Measurements from ENCODE around the gene DYNC1H1.
"Not testable (repeated sequence)": the region's sequence is repeated elsewhere in the genome, so short reads cannot be mapped to it uniquely, and the experiment has no call there.

The DYNC1H1 gene

DNA sequence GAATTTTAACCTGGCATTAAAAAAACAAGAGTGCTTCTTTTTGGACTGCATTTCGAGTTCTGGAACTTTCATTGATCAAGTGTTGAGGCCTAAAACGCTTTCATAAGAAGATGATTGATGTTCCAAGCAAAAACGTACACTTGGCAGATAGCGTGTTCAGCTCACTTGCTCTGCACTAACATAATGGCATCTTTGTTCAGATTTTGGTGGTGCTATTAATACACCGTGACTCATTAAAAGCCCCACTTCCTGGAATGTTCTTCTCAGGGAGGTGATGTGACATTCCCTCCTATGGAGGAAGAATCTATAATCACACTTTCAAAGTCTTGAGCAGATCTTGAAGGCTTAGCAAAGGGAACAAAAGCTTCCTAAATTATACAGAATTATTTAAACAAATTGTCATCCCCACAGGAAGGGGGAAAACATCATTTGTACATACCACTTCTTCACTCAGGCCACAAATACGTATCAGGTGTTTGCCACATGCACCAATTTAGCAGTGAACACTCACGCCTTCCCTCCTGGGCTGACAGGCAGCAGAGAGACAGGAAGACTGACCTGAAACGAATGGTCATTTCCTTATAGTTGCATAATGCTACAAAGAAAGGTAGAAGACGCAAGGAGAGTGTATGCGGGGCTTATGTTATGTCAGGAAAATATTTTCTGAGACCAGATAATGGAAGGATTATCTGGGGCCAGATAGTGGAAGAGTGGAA lies 107.1 kb downstream of the DYNC1H1 start:
- no peak overlapping the region for H3K4me3 Mint-ChIP-seq
- H3K4me1 Mint-ChIP-seq, result peaks cover 13% of the 10 kb centered on the region
- no peaks in the 10 kb centered on the region for H3K27me3 Mint-ChIP-seq
- no peak overlapping the region for H3K27ac Mint-ChIP-seq
- DNase-seq (no peak), ATAC-seq (peak; percentile 37)
- no peaks in the 10 kb centered on the region for H3K9me3 Mint-ChIP-seq

DNA sequence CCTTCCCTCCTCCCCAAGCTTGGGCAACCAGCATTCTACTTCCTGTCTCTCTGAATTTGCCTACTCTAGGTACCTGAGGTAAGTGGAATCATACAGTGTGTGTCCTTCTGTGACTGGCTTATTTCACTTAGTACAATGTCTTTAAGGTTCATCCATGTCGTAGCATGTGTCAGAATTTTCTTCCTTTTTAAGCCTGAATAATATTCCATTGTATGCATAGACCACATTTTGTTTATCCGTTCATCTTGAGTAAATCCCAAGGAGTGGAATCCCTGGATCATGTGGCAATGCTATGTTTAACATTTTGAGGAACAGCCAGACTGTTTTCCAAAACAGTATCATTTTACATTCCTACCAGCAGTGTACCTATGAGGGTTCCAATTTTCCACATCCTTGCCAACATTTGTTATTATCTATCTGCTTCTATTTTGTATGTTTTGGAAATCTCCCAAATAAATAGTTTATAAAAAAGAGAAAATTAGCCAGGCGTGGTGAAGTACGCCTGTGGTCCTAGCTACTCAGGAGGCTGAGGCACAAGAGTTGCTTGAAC lies 110.1 kb downstream of the DYNC1H1 start:
- DNase-seq, result no peak
- Mint-ChIP-seq H3K9me3 (no peaks in the 10 kb centered on the region), H3K4me3 (no peak overlapping the region), H3K4me1 (peaks cover 15% of the 10 kb centered on the region), H3K27me3 (no peaks in the 10 kb centered on the region), H3K27ac (no peak overlapping the region)
- no peak for ATAC-seq

DNA sequence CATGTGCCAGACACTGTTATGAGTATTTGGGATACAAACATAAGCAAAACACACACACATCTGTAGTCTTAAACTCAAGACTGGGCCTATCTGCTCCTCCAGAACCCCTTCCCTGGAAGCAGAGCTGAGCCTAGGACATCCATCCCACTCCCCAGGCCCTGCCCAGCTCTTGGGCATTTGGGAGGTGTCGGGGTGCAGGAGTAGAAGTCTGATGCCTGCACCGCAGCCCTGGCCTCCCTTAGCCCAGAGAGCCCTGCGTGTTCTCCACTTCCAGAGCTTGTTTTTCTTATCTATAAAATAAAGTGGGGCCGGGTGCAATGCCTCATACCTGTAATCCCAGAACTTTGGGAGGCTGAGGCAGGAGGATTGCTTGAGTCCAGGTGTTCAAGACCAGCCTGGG lies 110.8 kb downstream of the DYNC1H1 start:
- Mint-ChIP-seq H3K4me3 (no peak overlapping the region), H3K27me3 (no peaks in the 10 kb centered on the region), H3K27ac (no peak overlapping the region), H3K9me3 (no peaks in the 10 kb centered on the region), H3K4me1 (peaks cover 15% of the 10 kb centered on the region)
- no peak for DNase-seq
- no peak for ATAC-seq

GRCh38 chr14:102077382-102077709 lies 113.0 kb downstream of the DYNC1H1 start:
- DNase-seq, result no peak
- H3K27ac Mint-ChIP-seq, result peak overlapping the region in 1 of 2 donors; percentile 83

DNA sequence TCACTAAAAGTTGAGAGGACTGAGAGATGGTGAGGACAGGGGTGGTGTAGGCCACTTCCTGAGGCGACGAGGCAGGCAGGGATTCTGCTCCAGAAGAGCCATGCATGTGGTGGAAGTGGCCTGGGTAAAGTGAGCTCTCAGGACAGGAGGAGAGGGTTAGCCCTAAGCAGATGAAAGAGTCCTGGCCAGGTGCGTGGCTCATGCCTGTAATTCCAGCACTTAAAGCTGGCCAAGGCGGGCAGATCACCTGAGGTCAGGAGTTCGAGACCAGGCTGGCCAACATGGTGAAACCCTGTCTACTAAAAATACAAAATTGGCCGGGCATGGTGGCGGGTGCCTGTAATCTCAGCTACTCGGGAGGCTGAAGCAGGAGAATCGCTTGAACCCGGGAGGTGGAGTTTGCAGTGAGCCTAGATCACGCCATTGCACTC lies 114.0 kb downstream of the DYNC1H1 start:
- Mint-ChIP-seq H3K4me3 (peak overlapping the region in 1 of 2 donors; percentile 18), H3K27ac (peak overlapping the region in 1 of 2 donors; percentile 84), H3K4me1 (peaks cover 38% of the 10 kb centered on the region)
- DNase-seq, H3K27me3 Mint-ChIP-seq, ATAC-seq, H3K9me3 Mint-ChIP-seq: not testable (repeated sequence)

More at GRCh38 chr14:102077382-102077709, 113.0 kb downstream of the DYNC1H1 start:
- Mint-ChIP-seq H3K4me1 (peaks cover 27% of the 10 kb centered on the region), H3K9me3 (no peaks in the 10 kb centered on the region), H3K27me3 (no peaks in the 10 kb centered on the region), H3K4me3 (no peak overlapping the region)
- ATAC-seq, result peak; percentile 64

- Mint-ChIP-seq H3K4me3 (no peak overlapping the region), H3K9me3 (no peaks in the 10 kb centered on the region), H3K27ac (peak overlapping the region; percentile 5 to 65), H3K4me1 (peaks cover 45% of the 10 kb centered on the region), H3K27me3 (no peaks in the 10 kb centered on the region)
- ATAC-seq, result no peak
- DNase-seq, result no peak
Measured at GRCh38 chr14:102078831-102079699, 114.7 kb downstream of the DYNC1H1 start.

GRCh38 chr14:102079700-102079979 lies 115.3 kb downstream of the DYNC1H1 start:
- Mint-ChIP-seq H3K27ac (no peak overlapping the region), H3K4me3 (no peak overlapping the region), H3K4me1 (peaks cover 50% of the 10 kb centered on the region), H3K27me3 (no peaks in the 10 kb centered on the region), H3K9me3 (no peaks in the 10 kb centered on the region)
- DNase-seq, result no peak
- ATAC-seq, result no peak

- no peaks in the 10 kb centered on the region for H3K27me3 Mint-ChIP-seq
- no peak for ATAC-seq
- H3K27ac Mint-ChIP-seq, result peak overlapping the region; percentile 61 to 63
- H3K4me3 Mint-ChIP-seq, result no peak overlapping the region
- H3K9me3 Mint-ChIP-seq, result no peaks in the 10 kb centered on the region
- peaks cover 58% of the 10 kb centered on the region for H3K4me1 Mint-ChIP-seq
- no peak for DNase-seq
Measured at GRCh38 chr14:102080183-102081080, 116.1 kb downstream of the DYNC1H1 start.

DNA sequence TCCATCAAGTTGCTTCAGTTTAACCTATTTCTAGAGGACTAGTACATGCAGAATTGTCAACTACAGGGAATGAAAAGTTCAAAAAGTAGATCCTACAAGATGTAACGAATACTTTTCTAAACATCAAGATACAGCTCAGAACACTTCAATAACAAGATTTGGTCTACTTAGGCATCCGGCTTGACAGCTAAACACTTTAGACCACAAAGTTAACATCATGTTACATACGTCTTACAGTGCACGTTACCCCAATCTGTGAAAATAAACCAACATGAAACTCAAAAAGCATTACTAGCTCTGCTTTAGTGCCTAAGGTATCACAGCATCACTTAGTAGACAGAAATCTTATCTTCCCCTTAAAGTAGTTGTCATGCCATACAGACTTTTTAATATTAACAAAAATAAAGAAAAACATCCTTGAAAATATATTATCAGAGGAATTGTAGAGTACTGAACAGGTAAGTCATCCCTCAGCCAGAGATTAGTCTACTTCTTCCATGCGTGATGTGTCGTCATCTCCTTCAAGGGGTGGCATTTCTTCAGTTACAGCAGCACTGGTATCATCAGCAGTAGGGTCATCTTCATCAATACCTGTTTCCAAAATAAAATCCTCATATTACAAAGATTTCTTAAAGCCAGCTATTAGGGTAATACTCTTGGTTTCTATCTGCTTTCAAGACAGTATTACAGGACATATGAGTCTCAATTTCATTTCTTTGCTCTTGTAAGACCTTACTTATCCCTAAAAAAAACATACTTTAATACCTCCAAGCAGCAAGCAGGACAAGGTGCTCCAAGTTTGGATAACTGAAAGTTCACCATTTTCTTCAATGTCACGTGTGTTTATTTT lies 117.1 kb downstream of the DYNC1H1 start:
- ATAC-seq (no peak), DNase-seq (no peak)
- H3K4me1 Mint-ChIP-seq, result peaks cover 66% of the 10 kb centered on the region
- H3K27me3 Mint-ChIP-seq, result no peaks in the 10 kb centered on the region
- peak overlapping the region; percentile 37 to 93 for H3K4me3 Mint-ChIP-seq
- peak overlapping the region in 1 of 2 donors; percentile 63 for H3K27ac Mint-ChIP-seq
- H3K9me3 Mint-ChIP-seq, result no peaks in the 10 kb centered on the region

GRCh38 chr14:102084522-102084921 lies 120.1 kb downstream of the DYNC1H1 start:
- not testable (repeated sequence) for H3K9me3 Mint-ChIP-seq, ATAC-seq, H3K27me3 Mint-ChIP-seq, DNase-seq
- H3K4me1 Mint-ChIP-seq, result peaks cover 76% of the 10 kb centered on the region
- peak overlapping the region; percentile 68 to 93 for H3K4me3 Mint-ChIP-seq
- peak overlapping the region; percentile 88 for H3K27ac Mint-ChIP-seq

GRCh38 chr14:102084931-102085330 lies 120.6 kb downstream of the DYNC1H1 start:
- no peaks in the 10 kb centered on the region for H3K27me3 Mint-ChIP-seq
- no peak for DNase-seq
- no peaks in the 10 kb centered on the region for H3K9me3 Mint-ChIP-seq

GRCh38 chr14:102085488-102085887 lies 121.1 kb downstream of the DYNC1H1 start:
- DNase-seq (no peak), ATAC-seq (no peak)
- H3K27me3 Mint-ChIP-seq, result no peaks in the 10 kb centered on the region

More at GRCh38 chr14:102084931-102085330, 120.6 kb downstream of the DYNC1H1 start:
- H3K27ac Mint-ChIP-seq, result peak overlapping the region in 1 of 2 donors; percentile 88
- H3K4me3 Mint-ChIP-seq, result peak overlapping the region; percentile 68 to 93
- no peak for ATAC-seq
- peaks cover 80% of the 10 kb centered on the region for H3K4me1 Mint-ChIP-seq

DNA sequence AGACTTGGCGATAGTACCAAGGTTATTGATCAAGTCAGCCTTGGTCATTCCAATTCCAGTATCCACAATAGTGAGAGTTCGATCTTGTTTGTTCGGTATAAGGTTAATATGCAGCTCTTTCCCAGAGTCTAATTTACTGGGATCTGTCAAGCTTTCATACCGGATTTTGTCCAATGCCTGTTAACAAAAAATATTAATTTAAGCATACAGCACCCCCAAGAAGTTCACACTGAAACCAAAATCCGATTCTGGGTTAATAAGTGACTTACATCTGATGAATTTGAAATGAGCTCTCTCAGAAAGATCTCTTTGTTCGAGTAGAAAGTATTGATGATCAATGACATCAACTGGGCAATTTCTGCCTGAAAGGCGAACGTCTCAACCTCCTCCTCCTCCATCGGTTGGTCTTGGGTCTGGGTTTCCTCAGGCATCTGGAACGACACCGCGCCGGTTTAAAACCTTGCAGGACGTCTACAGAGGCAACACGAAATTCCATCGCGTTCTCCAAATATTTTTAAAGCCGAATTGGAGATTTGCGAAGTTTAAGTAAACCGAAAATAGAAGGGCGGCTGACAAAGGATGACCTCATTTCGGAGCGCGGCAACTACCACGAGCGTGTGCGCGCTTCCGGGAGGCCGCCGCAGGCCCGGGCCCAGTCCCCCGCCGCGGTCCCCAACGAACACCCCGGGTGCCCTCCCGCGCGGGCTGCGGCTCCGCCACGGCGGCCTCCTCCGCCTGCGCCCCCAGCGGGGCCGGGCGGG lies 121.8 kb downstream of the DYNC1H1 start:
- peak; percentile 70 for ATAC-seq
- H3K4me1 Mint-ChIP-seq, result peaks cover 77% of the 10 kb centered on the region
- no peaks in the 10 kb centered on the region for H3K9me3 Mint-ChIP-seq
- peak overlapping the region; percentile 68 to 93 for H3K4me3 Mint-ChIP-seq
- peak overlapping the region; percentile 88 to 99 for H3K27ac Mint-ChIP-seq
- no peaks in the 10 kb centered on the region for H3K27me3 Mint-ChIP-seq
- DNase-seq, result peak; percentile 71 to 76

More at GRCh38 chr14:102085488-102085887, 121.1 kb downstream of the DYNC1H1 start:
- Mint-ChIP-seq H3K4me3 (peak overlapping the region; percentile 68 to 93), H3K4me1 (peaks cover 82% of the 10 kb centered on the region), H3K27ac (peak overlapping the region; percentile 88 to 99), H3K9me3 (no peaks in the 10 kb centered on the region)

GRCh38 chr14:102086709-102086971 lies 122.3 kb downstream of the DYNC1H1 start:
- DNase-seq (no peak), ATAC-seq (no peak)
- Mint-ChIP-seq H3K27me3 (no peaks in the 10 kb centered on the region), H3K4me1 (peaks cover 72% of the 10 kb centered on the region), H3K9me3 (no peaks in the 10 kb centered on the region), H3K27ac (peak overlapping the region; percentile 94 to 99), H3K4me3 (peak overlapping the region; percentile 78 to 95)
